GM12865 (cell line): Measurements from ENCODE around the gene WARS2.

Experiments used
- DNase-seq: peaks from one replicate; pipeline ENCODE4 v3.0.0; 2010; ENCODE audit warnings: low read depth
- H3K4me3 ChIP-seq: 2 replicates; pipeline ENCODE4 v1.5.1; 2011; ENCODE audit warnings: mild to moderate bottlenecking, low read depth, low read length, control low read depth
- CTCF ChIP-seq: IDR thresholded peaks from 2 replicates; pipeline ENCODE4 v1.5.1; 2011; ENCODE audit warnings: low read length, control low read depth, low read depth, inconsistent platforms; ENCODE audit not compliant: insufficient read depth; ENCODE audit errors: missing control alignments

WARS2 gene

GRCh38 chr1:118982821-118983557, 157.5 kb downstream of the WARS2 start:
- DNase-seq: no peak
- TF ChIP-seq CTCF: no peak
- no peak overlapping the region for H3K4me3 ChIP-seq

GRCh38 chr1:118982266-118982665, 158.2 kb downstream of the WARS2 start:
- no peak for TF ChIP-seq CTCF
- H3K4me3 ChIP-seq: no peak overlapping the region
- DNase-seq: no peak

GRCh38 chr1:118981436-118981835, 159.0 kb downstream of the WARS2 start:
- no peak overlapping the region for H3K4me3 ChIP-seq
- TF ChIP-seq CTCF: no peak
- DNase-seq: no peak
